Measurements from ENCODE around the gene PADI3. TPM values are rescaled to one million over a fixed set of nuclear protein-coding genes. Genes with fewer than 3 reads are reported as not detected.

Gene PADI3
- total and polyA plus RNA-seq, 4 experiments from 2014 or later = not detected

DNA sequence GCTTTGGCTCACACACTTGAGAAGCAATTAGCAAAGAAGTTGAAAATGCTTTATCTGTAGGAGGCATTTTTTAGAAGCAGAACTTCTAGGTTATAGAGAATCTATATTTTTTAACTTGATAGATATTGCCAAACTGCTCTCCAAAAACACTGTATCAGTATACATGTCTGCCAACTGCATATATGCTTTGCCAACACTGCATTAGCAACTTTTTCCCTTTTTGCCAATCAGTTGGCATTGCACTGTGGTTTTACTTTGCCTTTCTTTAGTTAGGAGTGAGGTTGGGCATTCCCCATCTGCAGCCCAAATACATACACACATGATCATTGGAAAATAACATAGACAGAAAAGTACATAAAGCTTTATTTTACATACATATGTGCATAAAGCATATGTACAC lies 15.0 kb downstream of the PADI3 start:
- Histone ChIP-seq H3K27me3 (ENCODE audit: insufficient read depth, low read length) (no peaks in the 10 kb centered on the region), H3K27ac (ENCODE audit: low read depth, low read length) (no peak overlapping the region), H3K4me3 (ENCODE audit: low read length in 2 of 2) (no peak overlapping the region), H3K4me1 (ENCODE audit: insufficient read depth, low read length) (no peaks in the 10 kb centered on the region), H3K9me3 (ENCODE audit: control insufficient read depth in 1 of 2, low read length in 2 of 2) (no peaks in the 10 kb centered on the region), H3K36me3 (ENCODE audit: insufficient read depth, low read length) (no peaks in the 10 kb centered on the region)
- POLR2A ChIA-PET (ENCODE audit: partially characterized antibody) = no interaction called here
- Mint-ChIP-seq H3K4me1 (no peaks in the 10 kb centered on the region), H3K9me3 (peaks cover 0 to 3% (median 0%) of the 10 kb centered on the region in 8 donors), H3K27me3 (peaks cover 0 to 4% of the 10 kb centered on the region in 2 donors), H3K27ac (no peak overlapping the region), H3K36me3 (no peaks in the 10 kb centered on the region), H3K4me3 (no peak overlapping the region)
- CTCF ChIA-PET (ENCODE audit: partially characterized antibody) = interaction anchor here (1.2 kb wide), 1 partner anchor 138 kb away, joined by 3 read pairs; no protein-coding TSS in a partner anchor
- intact Hi-C loops (cut with micrococcal nuclease) = no loop called here
- no peak for DNase-seq

DNA sequence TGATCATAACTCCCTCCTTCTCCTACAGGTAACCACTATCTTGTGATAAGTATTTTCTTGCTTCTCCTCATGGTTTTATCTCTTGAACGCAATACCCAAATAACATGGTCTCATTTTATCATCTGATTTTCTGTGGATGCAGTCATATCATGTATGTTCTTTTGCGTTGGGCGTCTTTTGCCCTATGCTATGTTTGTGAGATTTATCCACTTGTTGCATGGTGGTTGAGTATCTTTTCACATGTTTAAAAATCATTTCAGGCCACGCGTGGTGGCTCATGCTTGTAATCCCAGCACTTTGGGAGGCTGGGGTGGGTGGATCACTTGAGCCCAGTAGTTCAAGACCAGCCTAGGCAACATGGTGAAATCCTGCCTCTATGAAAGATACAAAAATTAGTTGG lies 15.6 kb downstream of the PADI3 start:
- no peaks in the 10 kb centered on the region for H3K27me3 ChIP-seq (ENCODE audit: insufficient read depth, low read length)
- no peak overlapping the region for H3K4me3 Mint-ChIP-seq
- ChIA-PET CTCF (ENCODE audit: partially characterized antibody) (no interaction called here), POLR2A (ENCODE audit: partially characterized antibody) (no interaction called here)
- peaks cover 0 to 4% of the 10 kb centered on the region in 2 donors for H3K27me3 Mint-ChIP-seq
- H3K9me3 Mint-ChIP-seq = peaks cover 0 to 3% (median 0%) of the 10 kb centered on the region in 8 donors
- intact Hi-C loops (cut with micrococcal nuclease) = no loop called here
- no peak for DNase-seq
- H3K4me3 ChIP-seq (ENCODE audit: low read length in 2 of 2) = no peak overlapping the region
- no peaks in the 10 kb centered on the region for H3K9me3 ChIP-seq (ENCODE audit: control insufficient read depth in 1 of 2, low read length in 2 of 2)
- H3K27ac ChIP-seq (ENCODE audit: low read depth, low read length) = no peak overlapping the region
- H3K27ac Mint-ChIP-seq = no peak overlapping the region
- no peaks in the 10 kb centered on the region for H3K4me1 Mint-ChIP-seq
- no peaks in the 10 kb centered on the region for H3K36me3 Mint-ChIP-seq
- no peaks in the 10 kb centered on the region for H3K4me1 ChIP-seq (ENCODE audit: insufficient read depth, low read length)
- H3K36me3 ChIP-seq (ENCODE audit: insufficient read depth, low read length) = no peaks in the 10 kb centered on the region

DNA sequence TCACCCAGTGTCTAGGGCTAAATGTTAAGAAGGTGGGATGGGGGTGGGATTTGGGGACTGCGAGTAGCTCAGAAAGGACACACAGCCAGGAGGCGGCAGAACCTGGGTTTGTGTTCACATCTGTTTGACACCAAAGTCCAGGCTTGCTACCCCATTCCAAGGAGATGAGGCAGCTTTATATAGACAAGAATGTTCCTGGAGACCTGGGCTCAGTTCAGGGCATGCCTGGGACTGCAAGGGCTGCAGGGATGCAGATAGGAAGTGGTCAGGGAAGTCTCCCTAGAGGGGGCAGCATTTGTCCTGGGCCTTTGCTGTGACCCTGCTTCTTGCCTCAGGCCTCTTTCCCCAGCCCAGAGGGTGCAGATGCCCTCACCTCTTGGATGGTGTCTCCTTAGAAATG lies 16.3 kb downstream of the PADI3 start:
- no peaks in the 10 kb centered on the region for H3K36me3 ChIP-seq (ENCODE audit: insufficient read depth, low read length)
- Mint-ChIP-seq H3K27ac (no peak overlapping the region), H3K4me1 (no peaks in the 10 kb centered on the region), H3K36me3 (no peaks in the 10 kb centered on the region), H3K9me3 (peaks cover 0 to 3% (median 0%) of the 10 kb centered on the region in 8 donors), H3K27me3 (peaks cover 0 to 4% of the 10 kb centered on the region in 2 donors), H3K4me3 (no peak overlapping the region)
- H3K4me3 ChIP-seq (ENCODE audit: low read length in 2 of 2) = no peak overlapping the region
- H3K4me1 ChIP-seq (ENCODE audit: insufficient read depth, low read length) = no peaks in the 10 kb centered on the region
- intact Hi-C loops (cut with micrococcal nuclease) = no loop called here
- no peaks in the 10 kb centered on the region for H3K9me3 ChIP-seq (ENCODE audit: control insufficient read depth in 1 of 2, low read length in 2 of 2)
- CTCF ChIA-PET (ENCODE audit: partially characterized antibody) = no interaction called here
- POLR2A ChIA-PET (ENCODE audit: partially characterized antibody) = no interaction called here
- H3K27ac ChIP-seq (ENCODE audit: low read depth, low read length) = no peak overlapping the region
- no peaks in the 10 kb centered on the region for H3K27me3 ChIP-seq (ENCODE audit: insufficient read depth, low read length)
- DNase-seq = no peak

DNA sequence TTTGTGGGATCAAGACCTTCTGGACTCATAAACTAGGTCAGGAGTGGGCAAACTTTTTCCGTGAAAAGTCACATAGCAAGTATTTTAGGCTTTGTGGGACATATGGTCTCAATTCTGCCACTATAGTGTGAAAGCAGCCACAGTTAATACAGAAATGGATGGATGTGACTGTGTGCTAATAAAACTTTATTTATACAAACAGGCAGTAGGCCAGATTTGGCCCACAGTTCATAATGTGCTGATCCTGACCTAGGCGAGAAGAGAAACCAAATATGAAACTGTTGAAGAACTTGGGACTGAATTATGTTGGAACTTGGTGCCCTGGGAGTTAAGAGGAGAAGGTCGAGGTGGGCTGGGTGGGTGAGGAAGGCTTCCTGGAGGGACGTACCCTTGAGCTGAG lies 17.1 kb downstream of the PADI3 start:
- Histone ChIP-seq H3K27ac (ENCODE audit: low read depth, low read length) (no peak overlapping the region), H3K9me3 (ENCODE audit: control insufficient read depth in 1 of 2, low read length in 2 of 2) (no peaks in the 10 kb centered on the region), H3K4me1 (ENCODE audit: insufficient read depth, low read length) (no peaks in the 10 kb centered on the region), H3K27me3 (ENCODE audit: insufficient read depth, low read length) (no peaks in the 10 kb centered on the region), H3K4me3 (ENCODE audit: low read length in 2 of 2) (no peak overlapping the region), H3K36me3 (ENCODE audit: insufficient read depth, low read length) (no peaks in the 10 kb centered on the region)
- intact Hi-C loops (cut with micrococcal nuclease) = no loop called here
- Mint-ChIP-seq H3K27me3 (peaks cover 0 to 4% of the 10 kb centered on the region in 2 donors), H3K36me3 (no peaks in the 10 kb centered on the region), H3K4me1 (no peaks in the 10 kb centered on the region), H3K9me3 (peaks cover 0 to 3% (median 0%) of the 10 kb centered on the region in 8 donors), H3K4me3 (no peak overlapping the region), H3K27ac (no peak overlapping the region)
- ChIA-PET CTCF (ENCODE audit: partially characterized antibody) (no interaction called here), POLR2A (ENCODE audit: partially characterized antibody) (no interaction called here)
- no peak for DNase-seq

DNA sequence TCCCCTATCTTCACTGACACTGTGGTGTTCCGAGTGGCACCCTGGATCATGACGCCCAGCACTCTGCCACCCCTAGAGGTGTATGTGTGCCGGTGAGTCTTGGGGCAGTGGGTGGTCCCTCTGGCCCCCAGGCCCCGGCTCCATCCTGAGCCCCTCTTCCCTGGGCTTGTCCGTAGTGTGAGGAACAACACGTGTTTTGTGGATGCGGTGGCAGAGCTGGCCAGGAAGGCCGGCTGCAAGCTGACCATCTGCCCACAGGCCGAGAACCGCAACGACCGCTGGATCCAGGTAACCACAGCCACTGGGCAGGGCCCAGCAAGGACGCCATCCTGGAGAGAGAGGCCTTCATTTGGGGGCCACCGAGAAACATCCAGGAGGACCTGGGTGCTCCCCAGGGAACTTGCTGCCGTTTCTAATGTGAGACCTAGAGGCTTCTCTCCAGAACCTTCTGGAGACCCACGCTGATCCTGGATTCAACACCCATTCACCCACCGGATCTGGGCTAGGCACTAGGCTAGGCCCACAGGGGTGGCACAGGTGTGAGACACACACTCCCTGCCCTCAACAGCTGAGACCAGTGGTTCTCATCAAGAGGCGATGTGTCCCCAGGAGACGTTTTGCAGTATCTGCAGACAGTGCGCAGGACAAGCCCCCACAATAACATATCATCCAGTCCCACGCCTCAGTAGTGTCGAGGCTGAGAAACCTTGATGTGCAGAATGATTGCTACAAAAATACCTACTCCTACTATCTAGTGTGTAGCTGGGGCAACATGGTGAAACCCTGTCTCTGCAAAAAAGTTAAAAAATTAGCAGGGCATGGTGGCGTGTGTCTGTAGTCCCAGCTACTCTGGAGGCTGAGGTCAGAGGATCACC lies 22.2 kb downstream of the PADI3 start:
- Mint-ChIP-seq H3K9me3 (no peaks in the 10 kb centered on the region), H3K36me3 (no peaks in the 10 kb centered on the region), H3K4me1 (no peaks in the 10 kb centered on the region), H3K4me3 (no peak overlapping the region), H3K27me3 (peaks cover 0 to 9% of the 10 kb centered on the region in 2 donors), H3K27ac (no peak overlapping the region)
- H3K4me3 ChIP-seq (ENCODE audit: low read length in 2 of 2) = no peak overlapping the region
- no peak overlapping the region for H3K27ac ChIP-seq (ENCODE audit: low read depth, low read length)
- intact Hi-C loops (cut with micrococcal nuclease) = no loop called here
- no peaks in the 10 kb centered on the region for H3K4me1 ChIP-seq (ENCODE audit: insufficient read depth, low read length)
- CTCF ChIA-PET (ENCODE audit: partially characterized antibody) = interaction anchor here (0.6 kb wide), 1 partner anchor 67 kb away, joined by 3 read pairs; no protein-coding TSS in a partner anchor
- no peak for DNase-seq
- POLR2A ChIA-PET (ENCODE audit: partially characterized antibody) = no interaction called here
- no peaks in the 10 kb centered on the region for H3K36me3 ChIP-seq (ENCODE audit: insufficient read depth, low read length)
- no peaks in the 10 kb centered on the region for H3K27me3 ChIP-seq (ENCODE audit: insufficient read depth, low read length)
- no peaks in the 10 kb centered on the region for H3K9me3 ChIP-seq (ENCODE audit: control insufficient read depth in 1 of 2, low read length in 2 of 2)

DNA sequence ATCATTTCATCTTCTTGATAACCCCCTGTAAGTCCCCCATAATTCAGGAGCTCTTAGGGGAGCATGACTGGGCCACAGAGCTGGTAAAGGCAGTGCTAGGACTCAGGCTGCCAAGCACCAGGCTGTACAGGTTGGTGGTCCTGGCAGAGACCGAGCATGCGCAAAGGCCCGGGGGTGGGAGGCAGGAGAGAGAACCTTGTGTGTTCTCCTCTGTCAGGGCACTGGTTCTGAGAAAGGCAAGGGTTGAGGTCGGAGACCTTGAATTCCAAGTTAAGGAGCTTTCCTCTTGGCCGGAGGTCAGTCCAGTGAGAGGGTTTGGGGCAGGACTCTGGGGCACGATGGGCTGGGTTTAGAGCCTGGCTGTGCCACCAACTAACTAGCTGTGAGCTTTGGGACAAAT lies 23.2 kb downstream of the PADI3 start:
- POLR2A ChIA-PET (ENCODE audit: partially characterized antibody) = no interaction called here
- Mint-ChIP-seq H3K27ac (peak overlapping the region in 1 of 7 donors; percentile 25), H3K36me3 (no peaks in the 10 kb centered on the region), H3K4me1 (no peaks in the 10 kb centered on the region), H3K9me3 (no peaks in the 10 kb centered on the region), H3K4me3 (no peak overlapping the region), H3K27me3 (peaks cover 0 to 9% of the 10 kb centered on the region in 2 donors)
- CTCF ChIA-PET (ENCODE audit: partially characterized antibody) = no interaction called here
- Histone ChIP-seq H3K4me1 (ENCODE audit: insufficient read depth, low read length) (no peaks in the 10 kb centered on the region), H3K27ac (ENCODE audit: low read depth, low read length) (no peak overlapping the region), H3K36me3 (ENCODE audit: insufficient read depth, low read length) (no peaks in the 10 kb centered on the region), H3K9me3 (ENCODE audit: control insufficient read depth in 1 of 2, low read length in 2 of 2) (no peaks in the 10 kb centered on the region), H3K27me3 (ENCODE audit: insufficient read depth, low read length) (no peaks in the 10 kb centered on the region), H3K4me3 (ENCODE audit: low read length in 2 of 2) (no peak overlapping the region)
- DNase-seq = no peak
- intact Hi-C loops (cut with micrococcal nuclease) = no loop called here

DNA sequence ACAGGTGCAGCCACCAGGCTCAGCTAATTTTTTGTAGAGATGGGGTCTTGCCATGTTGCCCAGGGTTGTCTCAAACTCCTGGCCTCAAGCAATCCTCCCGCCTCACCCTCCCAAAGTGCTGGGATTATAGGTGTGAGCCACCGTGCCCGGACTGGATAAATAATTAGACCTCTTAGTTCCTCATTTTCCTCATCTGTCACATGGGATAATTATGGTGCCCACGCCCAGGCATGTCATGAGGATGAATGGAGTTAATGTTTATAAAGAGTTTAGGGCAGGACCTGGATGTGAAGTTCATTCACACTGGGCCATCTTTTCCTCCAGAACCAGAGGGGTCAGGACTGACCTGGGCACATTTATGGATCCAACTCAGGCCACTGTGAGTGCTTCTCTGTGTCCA lies 23.7 kb downstream of the PADI3 start:
- H3K36me3 Mint-ChIP-seq = no peaks in the 10 kb centered on the region
- H3K27ac Mint-ChIP-seq = no peak overlapping the region
- no peaks in the 10 kb centered on the region for H3K4me1 Mint-ChIP-seq

More for the DNA sequence above, 23.7 kb downstream of the PADI3 start:
- Histone ChIP-seq H3K9me3 (ENCODE audit: control insufficient read depth in 1 of 2, low read length in 2 of 2) (no peaks in the 10 kb centered on the region), H3K4me1 (ENCODE audit: insufficient read depth, low read length) (no peaks in the 10 kb centered on the region), H3K27me3 (ENCODE audit: insufficient read depth, low read length) (no peaks in the 10 kb centered on the region), H3K27ac (ENCODE audit: low read depth, low read length) (no peak overlapping the region), H3K36me3 (ENCODE audit: insufficient read depth, low read length) (no peaks in the 10 kb centered on the region), H3K4me3 (ENCODE audit: low read length in 2 of 2) (no peak overlapping the region)
- ChIA-PET POLR2A (ENCODE audit: partially characterized antibody) (no interaction called here), CTCF (ENCODE audit: partially characterized antibody) (no interaction called here)
- no peak for DNase-seq
- peaks cover 3 to 9% of the 10 kb centered on the region in 2 donors for H3K27me3 Mint-ChIP-seq
- H3K9me3 Mint-ChIP-seq = no peaks in the 10 kb centered on the region
- no peak overlapping the region for H3K4me3 Mint-ChIP-seq
- intact Hi-C loops (cut with micrococcal nuclease) = no loop called here
